Pancreas (tissue), 10 donors: ENCODE results near the gene CASP8. TPM values are rescaled to one million over a fixed set of nuclear protein-coding genes. Genes with fewer than 3 reads are reported as not detected.

Experiments used
- ATAC-seq, 4 donors: fragments of 200-7000 bp; cut with Tn5 transposase; one replicate each; pipeline versions ENCODE4 v1.8.0 to v1.9.1; 2020; ENCODE audit warnings: mild to moderate bottlenecking in 4 of 4, moderate library complexity in 4 of 4
- DNase-seq, 6 donors: peaks; one replicate each; pipeline ENCODE4 v3.0.0-alpha.2; 2020
- FAIRE-seq: peaks from 2 replicates; lab custom pipeline; 2012; peaks lifted over from hg19 to GRCh38; lab: Jason Lieb, UNC
- H3K27ac ChIP-seq, 4 donors: fragments of 200-600 bp; sonication (generic); 1 replicate in 3 of 4; 2 replicates in 1 of 4; pipeline versions ENCODE4 v1.5.0 to v1.8.0; 2020
- H3K27me3 ChIP-seq, 4 donors: fragments of 200-600 bp; one replicate each; pipeline ENCODE4 v1.8.0; 2021
- H3K36me3 ChIP-seq, 3 donors: fragments of 200-600 bp; sonication (generic) in 1 of 3; one replicate each; pipeline versions ENCODE4 v1.5.0 to v1.8.0; 2020 to 2021
- H3K4me1 ChIP-seq, 3 donors: fragments of 200-600 bp; one replicate each; pipeline ENCODE4 v1.8.0; 2021
- H3K4me3 ChIP-seq, 4 donors: fragments of 200-600 bp; sonication (generic) in 2 of 4; one replicate each; pipeline versions ENCODE4 v1.5.0 to v1.8.0; 2020 to 2021
- H3K9me3 ChIP-seq, 4 donors: fragments of 200-600 bp; one replicate each; pipeline ENCODE4 v1.8.0; 2021
- WGBS, 2 donors: extraction: QIAGEN DNeasy Blood & Tissue Kit; methylation state at CpG; one replicate each; pipeline ENCODE4 v1.1.7; 2013; 5-methylcytosine and 5-hydroxymethylcytosine counted together
- intact Hi-C, 3 donors: fragments of 100-400 bp; cut with DNase I; formaldehyde crosslinking; loops; one replicate each; pipeline versions ENCODE4 v1.11.1 to v1.14.2; 2022
- polyA plus RNA-seq, 2 donors: library from polyadenylated mRNA; stranded (reverse); fragments of 200-250 nt; gene quantifications; one replicate each; pipeline ENCODE4 v1.2.3, GENCODE V29; 2013
- total RNA-seq, 6 donors: library from RNA; stranded (reverse); fragmentation: NEBNext Ultra II Directional in 4 of 6; extraction: Animal tissue kit (Norgen Biotek cat#: 25700) in 4 of 6; gene quantifications; one replicate each; pipeline versions ENCODE4 v1.2.1 to v1.2.4, GENCODE V29; 2021 to 2023
- TF ChIP-seq, protein P1 (sequence below), 4 donors: fragments of 200-600 bp; sonication (generic) in 3 of 4; IDR thresholded peaks; one replicate each; pipeline versions ENCODE4 v1.5.0 to v1.8.0; 2021; ENCODE audit warnings: antibody characterized with exemption in 4 of 4
- donor health status: healthy with polysubstance abuse.
- donor health status: DM: no; HTN: no; CAD: no; lungs with moderate emphysema.
- donor health status: DM: no; HTN: no; CAD: no.
- donor health status: control.
- donor health status: control.
- donor health status: Bipolar disorder and iron deficiency.
- donor health status: DM: yes; HTN: yes; CAD: no.
- donor health status: DM: no; HTN: no; CAD: no.
- donor health status: DM: no; HTN: no; CAD: no.
- donor health status: DM: yes; HTN: yes; CAD: no.

The CASP8 gene
- total and polyA plus RNA-seq, 8 donors, result 4.5 to 13.5 (median 8.1) TPM

DNA sequence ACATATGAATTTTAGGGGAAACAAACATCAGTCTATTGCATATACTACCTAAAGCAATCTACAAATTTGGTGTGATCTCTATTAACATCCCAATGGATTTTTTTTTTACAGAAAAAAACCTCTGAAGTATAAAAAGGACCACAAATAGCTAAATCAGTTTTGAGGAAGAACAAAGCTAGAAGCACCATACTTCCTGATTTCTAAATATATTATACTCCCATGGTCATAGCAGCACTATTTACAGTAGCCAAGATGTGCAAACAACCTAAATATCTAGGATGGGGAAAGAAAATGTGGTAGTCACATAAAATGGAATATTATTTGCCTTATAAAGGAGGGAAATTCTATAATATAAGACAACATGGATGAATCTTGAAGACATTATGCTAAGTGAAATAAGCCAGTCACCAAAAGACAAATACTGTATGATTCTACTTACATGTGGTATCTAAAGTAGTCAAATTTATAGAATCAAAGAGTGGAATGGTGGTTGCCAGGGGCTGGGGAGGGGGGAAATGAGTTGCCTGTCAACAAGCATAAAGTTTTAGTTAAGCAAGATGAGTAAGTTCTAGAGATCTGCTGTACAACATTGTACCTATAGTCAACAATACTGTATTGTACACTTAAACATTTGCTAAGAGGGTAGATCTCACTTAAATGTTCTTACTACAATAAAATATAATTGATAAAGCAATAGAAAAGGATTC lies 17.6 kb upstream of the CASP8 start:
- Histone ChIP-seq H3K9me3 (no peaks in the 10 kb centered on the region), H3K36me3 (no peaks in the 10 kb centered on the region), H3K4me1 (no peaks in the 10 kb centered on the region), H3K27ac (no peak overlapping the region), H3K4me3 (no peak overlapping the region), H3K27me3 (no peaks in the 10 kb centered on the region)
- DNase-seq (no peak), ATAC-seq (no peak), FAIRE-seq (no peak)
- TF ChIP-seq, protein P1, sequence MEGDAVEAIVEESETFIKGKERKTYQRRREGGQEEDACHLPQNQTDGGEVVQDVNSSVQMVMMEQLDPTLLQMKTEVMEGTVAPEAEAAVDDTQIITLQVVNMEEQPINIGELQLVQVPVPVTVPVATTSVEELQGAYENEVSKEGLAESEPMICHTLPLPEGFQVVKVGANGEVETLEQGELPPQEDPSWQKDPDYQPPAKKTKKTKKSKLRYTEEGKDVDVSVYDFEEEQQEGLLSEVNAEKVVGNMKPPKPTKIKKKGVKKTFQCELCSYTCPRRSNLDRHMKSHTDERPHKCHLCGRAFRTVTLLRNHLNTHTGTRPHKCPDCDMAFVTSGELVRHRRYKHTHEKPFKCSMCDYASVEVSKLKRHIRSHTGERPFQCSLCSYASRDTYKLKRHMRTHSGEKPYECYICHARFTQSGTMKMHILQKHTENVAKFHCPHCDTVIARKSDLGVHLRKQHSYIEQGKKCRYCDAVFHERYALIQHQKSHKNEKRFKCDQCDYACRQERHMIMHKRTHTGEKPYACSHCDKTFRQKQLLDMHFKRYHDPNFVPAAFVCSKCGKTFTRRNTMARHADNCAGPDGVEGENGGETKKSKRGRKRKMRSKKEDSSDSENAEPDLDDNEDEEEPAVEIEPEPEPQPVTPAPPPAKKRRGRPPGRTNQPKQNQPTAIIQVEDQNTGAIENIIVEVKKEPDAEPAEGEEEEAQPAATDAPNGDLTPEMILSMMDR (IDR thresholded peaks at IDR 0.05), result no peak
- intact Hi-C loops, result no loop called here

DNA sequence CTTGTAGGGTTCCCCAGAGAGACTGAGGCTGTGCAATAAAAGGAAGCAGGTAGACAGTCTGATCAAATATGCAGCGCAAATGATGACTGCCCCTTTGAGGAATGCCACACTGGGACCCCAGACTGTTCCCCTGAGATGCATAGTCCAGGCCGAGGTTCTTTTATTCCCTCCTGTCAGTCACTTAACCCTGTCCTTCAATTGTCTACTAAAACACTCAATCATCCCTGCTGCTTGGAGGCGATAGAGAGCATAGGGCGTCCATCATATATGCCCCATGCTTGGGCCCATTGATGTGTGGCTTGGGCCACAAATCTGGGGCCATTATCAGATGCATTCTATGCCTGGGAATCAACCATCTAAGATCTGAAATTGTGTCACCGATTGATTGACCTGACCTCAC lies 15.5 kb upstream of the CASP8 start:
- Histone ChIP-seq H3K9me3 (no peaks in the 10 kb centered on the region), H3K4me3 (no peak overlapping the region), H3K27me3 (no peaks in the 10 kb centered on the region), H3K4me1 (no peaks in the 10 kb centered on the region), H3K27ac (no peak overlapping the region), H3K36me3 (no peaks in the 10 kb centered on the region)
- no peak for DNase-seq
- no peak for ATAC-seq
- intact Hi-C loops, result no loop called here
- TF ChIP-seq, protein P1 (IDR thresholded peaks at IDR 0.05), result no peak
- FAIRE-seq, result no peak
- 80 to 82% methylated on average over 5 of the region's 5 CpGs for WGBS, 2 donors

DNA sequence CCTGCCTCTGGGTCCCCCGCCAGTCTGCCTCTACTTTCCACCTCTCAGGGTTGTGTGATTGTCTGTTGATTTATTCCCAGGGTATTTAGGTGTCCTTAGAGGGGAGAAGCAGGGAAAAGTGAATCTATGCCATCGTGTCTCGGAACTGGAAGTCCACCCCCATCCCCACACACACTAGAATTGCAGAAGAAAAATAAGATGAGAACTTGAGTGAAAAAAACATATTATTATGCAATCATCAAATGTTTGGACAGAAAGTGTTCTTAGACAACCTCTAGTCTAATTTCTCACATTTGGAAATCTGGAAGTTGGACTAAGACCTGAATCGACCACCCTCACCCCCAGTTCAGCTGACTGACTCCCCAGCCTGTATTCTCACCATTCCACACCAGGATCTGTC lies 14.1 kb upstream of the CASP8 start:
- Histone ChIP-seq H3K36me3 (no peaks in the 10 kb centered on the region), H3K27me3 (no peaks in the 10 kb centered on the region), H3K4me3 (no peak overlapping the region), H3K27ac (no peak overlapping the region), H3K4me1 (no peaks in the 10 kb centered on the region), H3K9me3 (no peaks in the 10 kb centered on the region)
- intact Hi-C loops, result no loop called here
- 57 to 79% methylated on average over 4 of the region's 4 CpGs for WGBS, 2 donors
- no peak for DNase-seq
- TF ChIP-seq, protein P1 (IDR thresholded peaks at IDR 0.05), result no peak
- FAIRE-seq, result no peak
- peak in 1 of 4 donors; percentile 18 for ATAC-seq

DNA sequence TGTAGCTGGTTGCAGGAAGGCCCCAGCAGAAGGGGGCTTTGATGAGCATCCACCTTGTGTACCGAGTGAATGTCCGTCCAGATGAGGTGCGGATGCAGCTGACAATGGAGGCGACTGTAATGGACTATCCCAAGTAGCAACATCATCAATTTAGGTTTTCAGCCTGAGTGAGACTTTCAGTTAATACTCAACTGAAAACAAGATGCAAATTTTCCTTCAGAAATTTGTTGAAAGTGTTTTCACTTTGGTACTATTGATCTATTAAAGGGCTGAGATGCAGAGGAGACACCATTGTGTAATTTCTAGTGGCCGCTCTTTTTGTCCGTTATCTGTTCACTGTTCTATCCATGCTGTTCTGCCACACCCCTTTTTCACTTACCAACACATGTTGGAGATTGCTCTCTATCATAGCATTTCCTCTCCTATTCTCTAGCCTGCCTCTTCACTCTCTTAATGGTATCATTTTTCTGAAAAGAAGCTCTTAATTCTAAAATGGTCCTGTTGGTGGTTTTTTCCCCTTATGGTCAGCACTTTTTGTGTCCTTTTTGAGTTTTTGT lies 12.0 kb upstream of the CASP8 start:
- intact Hi-C loops, result no loop called here
- Histone ChIP-seq H3K27me3 (no peaks in the 10 kb centered on the region), H3K4me3 (no peak overlapping the region), H3K36me3 (no peaks in the 10 kb centered on the region), H3K4me1 (no peaks in the 10 kb centered on the region), H3K9me3 (no peaks in the 10 kb centered on the region), H3K27ac (no peak overlapping the region)
- DNase-seq (no peak), FAIRE-seq (no peak), ATAC-seq (no peak)
- TF ChIP-seq, protein P1 (IDR thresholded peaks at IDR 0.05), result no peak
- 84% methylated on average over 6 of the region's 6 CpGs for WGBS, 2 donors

DNA sequence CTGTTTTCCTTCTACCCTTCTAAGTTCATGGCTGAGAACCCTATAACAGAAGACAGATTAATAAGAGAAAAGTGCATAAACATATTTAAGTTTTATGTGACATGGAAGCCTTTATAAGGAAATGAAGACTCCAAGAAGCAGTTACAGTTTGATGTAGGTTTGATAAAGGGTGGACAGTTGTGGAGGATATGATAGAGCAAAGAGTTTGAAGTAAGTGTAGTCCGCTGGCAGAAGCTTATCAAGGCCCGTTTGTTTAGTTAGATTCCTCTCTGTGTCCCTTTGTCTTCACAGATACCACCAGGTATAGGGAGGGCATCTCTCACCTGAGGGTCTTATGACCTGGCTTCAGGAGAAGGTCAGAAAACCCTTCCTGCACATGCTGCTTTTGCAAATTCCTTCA lies 10.4 kb upstream of the CASP8 start:
- Histone ChIP-seq H3K4me3 (no peak overlapping the region), H3K4me1 (peaks cover 0 to 3% (median 0%) of the 10 kb centered on the region in 3 donors), H3K27me3 (no peaks in the 10 kb centered on the region), H3K27ac (no peak overlapping the region), H3K9me3 (no peaks in the 10 kb centered on the region), H3K36me3 (no peaks in the 10 kb centered on the region)
- ATAC-seq (no peak), FAIRE-seq (no peak), DNase-seq (no peak)
- WGBS, 2 donors, result 67 to 82% methylated on average over 2 of the region's 2 CpGs
- TF ChIP-seq, protein P1 (IDR thresholded peaks at IDR 0.05), result no peak
- intact Hi-C loops, result no loop called here
